ENCODE measurements around the gene SMTNL2.
A peak's percentile ranks its signal among the peaks of the same experiment; 100 is the strongest.

GRCh38 chr17:4542003-4542725, 42.2 kb upstream of the SMTNL2 start:
- TF ChIP-seq CTCF (IDR thresholded peaks at IDR 0.05 in 8 of 11, conservative IDR thresholded peaks at IDR 0.05 in 3 of 11): no peak
- peak in 2 of 3 donors; percentile 23 to 61 for TF ChIP-seq POLR2AphosphoS5 (IDR thresholded peaks at IDR 0.05)
- TF ChIP-seq POLR2A (IDR thresholded peaks at IDR 0.05): no peak

All from spleen (tissue), 7 donors.